ENCODE results near the gene RALGDS. TPM values are rescaled to one million over a fixed set of nuclear protein-coding genes. Genes with fewer than 3 reads are reported as not detected.
"Not testable (repeated sequence)": the region's sequence is repeated elsewhere in the genome, so short reads cannot be mapped to it uniquely, and the experiment has no call there.

Gene RALGDS
- total RNA-seq, 1 donor from 2014 or later: 78.8 TPM

DNA sequence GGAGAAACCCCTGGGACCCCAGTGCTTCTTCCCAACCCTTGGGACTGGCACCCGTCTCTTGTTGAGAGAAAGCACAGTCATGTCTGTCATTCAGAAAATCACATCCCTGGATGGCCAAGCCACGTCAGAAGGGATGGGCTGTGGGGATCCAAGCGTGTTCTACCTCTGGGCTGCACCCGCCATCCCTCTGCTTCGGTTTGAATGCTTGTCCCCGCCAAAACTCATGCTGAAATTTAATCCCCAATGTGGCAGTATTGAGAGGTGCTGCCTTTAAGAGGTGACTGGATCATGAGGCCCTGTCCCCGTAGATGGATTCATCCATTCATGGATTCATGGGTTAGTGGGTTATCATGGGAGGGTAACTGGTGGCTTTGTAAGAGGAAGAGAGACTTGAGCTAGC is 32.3 kb downstream of the RALGDS start:
- intact Hi-C loops (cut with micrococcal nuclease): no loop called here
- no peaks in the 10 kb centered on the region for H3K4me1 Mint-ChIP-seq (ENCODE audit: low read depth)
- no peaks in the 10 kb centered on the region for H3K36me3 Mint-ChIP-seq (ENCODE audit: low read depth)
- H3K27ac Mint-ChIP-seq: no peak overlapping the region
- no peaks in the 10 kb centered on the region for H3K27me3 Mint-ChIP-seq (ENCODE audit: low read depth)
- no peaks in the 10 kb centered on the region for H3K9me3 Mint-ChIP-seq
- H3K4me3 Mint-ChIP-seq (ENCODE audit: low read depth): no peak overlapping the region
- no peak for DNase-seq (ENCODE audit: low spot score)

DNA sequence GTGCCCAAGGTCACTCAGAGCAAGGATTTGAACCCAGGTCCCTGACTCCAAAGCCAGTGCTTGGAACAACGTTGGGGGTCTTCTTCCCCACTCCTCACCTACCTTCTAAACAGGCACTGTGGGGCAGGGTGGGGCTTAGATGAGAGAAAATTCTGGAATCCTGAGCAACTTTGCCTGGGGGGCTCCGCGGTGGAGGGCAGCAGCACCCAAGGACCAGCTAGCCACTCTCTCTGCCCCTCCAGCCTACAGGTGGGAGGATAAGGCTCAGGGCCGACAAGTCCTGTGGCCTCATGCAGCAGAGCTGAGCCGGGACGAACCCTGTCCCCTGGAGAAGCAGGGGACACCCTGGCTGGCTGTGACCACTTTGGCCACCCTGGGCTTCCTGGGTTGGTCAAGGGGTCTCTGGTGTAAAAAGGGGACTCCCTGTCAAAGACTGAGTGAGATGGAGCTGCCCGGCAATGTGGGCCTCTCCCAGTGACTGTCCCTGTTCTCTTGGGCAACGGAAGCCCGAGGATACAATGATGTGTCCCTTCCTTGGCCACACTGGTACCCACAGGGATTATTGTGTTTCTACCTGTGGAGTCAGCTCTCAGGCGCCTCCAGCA is 32.8 kb downstream of the RALGDS start:
- no peaks in the 10 kb centered on the region for H3K4me1 Mint-ChIP-seq (ENCODE audit: low read depth)
- no peaks in the 10 kb centered on the region for H3K27me3 Mint-ChIP-seq (ENCODE audit: low read depth)
- no peak overlapping the region for H3K4me3 Mint-ChIP-seq (ENCODE audit: low read depth)
- H3K27ac Mint-ChIP-seq: no peak overlapping the region
- H3K9me3 Mint-ChIP-seq: no peaks in the 10 kb centered on the region
- no peak for DNase-seq (ENCODE audit: low spot score)
- intact Hi-C loops (cut with micrococcal nuclease): no loop called here
- no peaks in the 10 kb centered on the region for H3K36me3 Mint-ChIP-seq (ENCODE audit: low read depth)

DNA sequence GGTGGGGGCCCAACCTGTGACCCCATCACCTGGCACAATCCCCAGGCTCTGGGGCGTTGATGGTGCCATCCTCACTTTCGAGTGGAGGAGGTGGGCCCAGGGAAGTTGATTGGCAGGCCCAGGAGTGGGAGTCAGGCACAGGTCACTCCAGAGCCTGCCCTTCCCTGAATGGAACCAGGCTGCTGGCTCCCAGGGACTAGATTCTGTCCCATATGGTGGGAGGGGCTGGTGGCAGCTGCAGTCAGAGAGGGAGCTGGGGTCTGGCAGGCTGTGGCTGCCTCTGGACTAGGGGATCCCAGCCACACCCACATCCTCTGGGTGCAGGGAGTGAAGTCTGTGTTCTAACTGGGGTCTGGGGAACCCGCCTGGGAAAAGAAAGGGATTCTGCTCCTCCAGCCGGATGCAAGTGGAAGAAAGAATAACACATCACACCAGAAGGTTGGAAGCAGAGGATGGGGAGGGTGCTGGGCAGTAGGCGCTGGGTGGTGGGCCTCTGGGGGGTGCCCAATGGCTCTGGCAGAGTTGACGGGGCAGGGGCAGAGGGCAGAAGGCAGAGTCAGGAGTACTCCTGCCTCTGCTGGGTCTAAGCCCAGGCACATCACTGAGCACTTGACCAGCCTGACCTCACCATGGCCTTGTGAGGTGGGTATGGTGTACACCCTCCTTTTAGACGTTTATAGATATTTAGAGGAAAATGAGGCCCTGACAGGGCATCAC is 33.5 kb downstream of the RALGDS start:
- Mint-ChIP-seq H3K36me3 (ENCODE audit: low read depth) (no peaks in the 10 kb centered on the region), H3K4me1 (ENCODE audit: low read depth) (no peaks in the 10 kb centered on the region), H3K27ac (no peak overlapping the region), H3K4me3 (ENCODE audit: low read depth) (no peak overlapping the region), H3K27me3 (ENCODE audit: low read depth) (no peaks in the 10 kb centered on the region), H3K9me3 (no peaks in the 10 kb centered on the region)
- no peak for DNase-seq (ENCODE audit: low spot score)
- intact Hi-C loops (cut with micrococcal nuclease): no loop called here

DNA sequence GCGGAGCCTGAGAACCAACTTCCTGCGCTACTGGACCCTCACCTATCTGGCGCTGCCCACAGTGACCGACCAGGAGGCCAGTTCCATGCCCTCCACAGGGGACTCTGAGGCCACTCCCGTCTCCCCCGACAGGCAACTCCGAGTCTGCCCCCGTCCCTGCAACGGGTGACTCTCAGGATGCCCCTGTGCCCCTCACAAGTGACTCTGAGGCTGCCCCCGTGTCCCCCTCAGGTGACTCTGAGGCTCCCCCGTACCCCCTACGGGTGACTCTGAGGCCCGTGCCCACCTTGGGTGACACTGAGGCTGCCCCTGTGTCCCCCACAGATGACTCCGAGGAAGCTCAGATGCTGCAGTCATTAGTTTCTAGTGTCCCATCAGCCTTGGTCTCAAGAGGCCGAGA is 34.1 kb downstream of the RALGDS start:
- H3K4me3 Mint-ChIP-seq (ENCODE audit: low read depth): no peak overlapping the region
- no peaks in the 10 kb centered on the region for H3K4me1 Mint-ChIP-seq (ENCODE audit: low read depth)
- H3K27ac Mint-ChIP-seq: no peak overlapping the region
- H3K27me3 Mint-ChIP-seq (ENCODE audit: low read depth): no peaks in the 10 kb centered on the region
- DNase-seq (ENCODE audit: low spot score): no peak
- H3K9me3 Mint-ChIP-seq: no peaks in the 10 kb centered on the region
- intact Hi-C loops (cut with micrococcal nuclease): no loop called here
- no peaks in the 10 kb centered on the region for H3K36me3 Mint-ChIP-seq (ENCODE audit: low read depth)

DNA sequence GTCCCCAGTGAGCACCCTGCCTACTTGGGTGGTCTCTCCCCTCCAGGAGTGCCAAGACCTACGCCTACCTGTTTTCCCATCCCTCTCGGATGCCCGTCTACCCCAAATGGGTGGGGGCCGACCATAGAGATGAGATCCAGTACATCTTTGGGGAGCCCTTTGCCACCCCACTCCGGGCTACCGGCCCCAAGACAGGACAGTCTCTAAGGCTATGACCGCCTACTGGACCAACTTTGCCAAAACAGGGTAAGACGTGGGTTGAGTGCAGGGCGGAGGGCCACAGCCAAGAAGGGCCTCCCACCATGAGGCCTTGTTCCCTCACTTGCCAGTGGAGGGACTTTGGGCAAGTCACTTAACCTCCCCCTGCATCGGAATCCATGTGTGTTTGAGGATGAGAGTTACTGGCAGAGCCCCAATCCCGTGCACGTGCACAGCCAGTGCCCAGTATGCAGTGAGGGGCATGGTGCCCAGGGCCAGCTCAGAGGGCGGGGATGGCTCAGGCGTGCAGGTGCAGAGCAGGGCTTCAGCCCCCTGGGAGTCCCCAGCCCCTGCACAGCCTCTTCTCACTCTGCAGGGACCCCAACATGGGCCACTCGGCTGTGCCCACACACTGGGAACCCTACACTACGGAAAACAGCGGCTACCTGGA is 34.7 kb downstream of the RALGDS start:
- H3K4me3 Mint-ChIP-seq (ENCODE audit: low read depth); H3K36me3 Mint-ChIP-seq (ENCODE audit: low read depth); H3K4me1 Mint-ChIP-seq (ENCODE audit: low read depth); H3K27ac Mint-ChIP-seq; H3K27me3 Mint-ChIP-seq (ENCODE audit: low read depth); DNase-seq (ENCODE audit: low spot score); H3K9me3 Mint-ChIP-seq; intact Hi-C loops (cut with micrococcal nuclease): not testable (repeated sequence)

DNA sequence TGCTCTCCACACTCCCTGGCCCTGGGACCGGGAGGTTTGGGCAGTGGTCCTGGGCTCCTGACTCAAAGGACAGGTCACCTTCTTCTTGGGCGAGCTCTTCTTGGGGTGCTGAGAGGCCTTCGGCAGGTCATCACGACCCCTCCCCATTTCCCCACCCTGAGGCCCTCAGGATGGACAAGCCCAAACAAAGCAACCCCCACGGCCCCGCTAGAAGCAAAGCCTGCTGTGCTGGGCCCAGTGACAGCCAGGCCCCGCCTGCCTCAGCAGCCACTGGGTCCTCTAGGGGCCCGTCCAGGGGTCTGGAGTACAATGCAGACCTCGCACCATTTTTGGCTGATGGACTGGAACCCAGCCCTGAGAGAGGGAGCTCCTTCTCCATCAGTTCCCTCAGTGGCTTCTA is 37.4 kb downstream of the RALGDS start:
- H3K36me3 Mint-ChIP-seq (ENCODE audit: low read depth); H3K9me3 Mint-ChIP-seq; H3K4me3 Mint-ChIP-seq (ENCODE audit: low read depth); H3K27me3 Mint-ChIP-seq (ENCODE audit: low read depth); H3K4me1 Mint-ChIP-seq (ENCODE audit: low read depth); H3K27ac Mint-ChIP-seq; intact Hi-C loops (cut with micrococcal nuclease); DNase-seq (ENCODE audit: low spot score): not testable (repeated sequence)

DNA sequence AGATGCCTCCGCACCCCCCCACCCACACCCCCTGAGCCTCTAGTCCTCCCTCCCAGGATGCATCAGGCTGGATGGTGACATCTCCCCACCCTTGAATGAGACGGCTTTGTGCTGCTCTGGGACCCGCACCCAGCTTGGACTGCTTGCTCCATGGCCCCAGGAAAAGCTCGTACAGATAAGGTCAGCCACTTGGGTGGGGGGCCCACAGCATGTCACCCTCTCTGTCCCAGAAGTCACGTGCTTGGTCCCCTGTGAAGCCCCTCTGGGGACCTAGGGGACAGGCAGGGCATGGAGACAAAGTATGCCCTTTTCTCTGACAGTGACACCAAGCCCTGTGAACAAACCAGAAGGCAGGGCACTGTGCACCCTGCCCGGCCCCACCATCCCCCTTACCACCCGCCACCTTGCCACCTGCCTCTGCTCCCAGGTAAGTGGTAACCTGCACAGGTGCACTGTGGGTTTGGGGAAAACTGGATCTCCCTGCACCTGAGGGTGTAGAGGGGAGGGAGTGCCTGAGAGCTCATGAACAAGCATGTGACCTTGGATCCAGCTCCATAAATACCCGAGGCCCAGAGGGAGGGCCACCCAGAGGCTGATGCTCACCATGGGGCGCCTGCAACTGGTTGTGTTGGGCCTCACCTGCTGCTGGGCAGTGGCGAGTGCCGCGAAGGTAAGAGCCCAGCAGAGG is 38.9 kb downstream of the RALGDS start:
- H3K4me3 Mint-ChIP-seq (ENCODE audit: low read depth); H3K9me3 Mint-ChIP-seq; H3K36me3 Mint-ChIP-seq (ENCODE audit: low read depth); DNase-seq (ENCODE audit: low spot score); H3K27ac Mint-ChIP-seq; H3K27me3 Mint-ChIP-seq (ENCODE audit: low read depth); H3K4me1 Mint-ChIP-seq (ENCODE audit: low read depth); intact Hi-C loops (cut with micrococcal nuclease): not testable (repeated sequence)

DNA sequence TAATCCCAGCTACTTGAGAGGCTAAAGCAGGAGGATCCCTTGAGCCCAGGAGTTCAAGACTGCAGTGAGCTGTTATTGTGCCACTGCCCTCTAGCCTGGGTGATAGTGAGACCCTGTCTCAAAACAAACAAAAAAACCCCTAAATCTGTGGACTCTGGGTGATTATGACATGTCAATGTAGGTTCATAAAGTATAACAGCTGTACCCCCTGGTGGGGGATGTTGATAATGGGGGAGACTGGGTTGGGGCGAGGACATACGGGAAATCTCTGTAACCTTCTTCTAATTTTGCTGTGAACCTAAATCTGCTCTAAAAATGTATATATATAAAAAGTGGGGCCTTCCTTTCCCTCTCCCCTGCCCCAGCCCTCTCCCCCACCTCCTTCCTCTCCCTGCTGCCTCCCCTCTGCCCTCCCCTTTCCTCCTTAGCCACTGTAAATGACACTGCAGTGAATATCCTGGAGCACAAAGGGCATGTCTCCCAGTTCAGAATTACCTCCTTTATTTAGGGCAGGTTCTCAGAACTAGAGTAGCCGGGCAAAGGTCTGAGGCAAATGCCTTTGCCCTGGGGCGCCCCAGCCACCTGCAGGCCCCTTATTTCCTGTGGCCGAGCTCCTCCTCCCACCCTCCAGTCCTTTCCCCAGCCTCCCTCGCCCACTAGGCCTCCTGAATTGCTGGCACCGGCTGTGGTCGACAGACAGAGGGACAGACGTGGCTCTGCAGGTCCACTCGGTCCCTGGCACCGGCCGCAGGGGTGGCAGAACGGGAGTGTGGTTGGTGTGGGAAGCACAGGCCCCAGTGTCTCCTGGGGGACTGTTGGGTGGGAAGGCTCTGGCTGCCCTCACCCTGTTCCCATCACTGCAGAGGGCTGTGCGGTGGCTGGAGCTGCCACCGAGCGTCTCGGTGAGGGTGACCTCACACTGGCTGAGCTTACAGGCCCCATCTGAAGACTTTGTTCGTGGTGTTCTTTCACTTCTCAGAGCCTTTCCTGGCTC is 40.0 kb downstream of the RALGDS start:
- H3K9me3 Mint-ChIP-seq; intact Hi-C loops (cut with micrococcal nuclease): not testable (repeated sequence)

DNA sequence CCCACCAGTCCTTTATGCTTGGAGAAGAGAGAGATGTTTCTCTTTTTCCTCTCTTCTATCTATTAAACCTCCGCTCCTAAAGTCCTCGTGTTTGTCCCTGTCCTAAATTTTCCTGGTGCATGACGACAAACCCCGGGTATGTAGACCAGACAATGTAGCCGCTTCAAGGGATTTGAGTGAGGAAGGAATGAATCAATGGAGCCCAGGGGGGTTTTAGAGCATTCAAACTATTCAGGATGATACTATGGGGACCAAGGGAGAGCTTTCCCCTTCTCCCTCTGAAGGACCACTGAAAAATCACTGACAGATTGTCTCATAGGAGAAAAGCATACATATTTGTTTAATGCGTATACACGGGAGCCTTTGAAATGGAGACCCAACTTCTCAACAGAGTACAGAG is 40.9 kb downstream of the RALGDS start:
- Mint-ChIP-seq H3K4me3 (ENCODE audit: low read depth) (no peak overlapping the region), H3K4me1 (ENCODE audit: low read depth) (no peaks in the 10 kb centered on the region), H3K27me3 (ENCODE audit: low read depth) (peaks cover 15% of the 10 kb centered on the region), H3K36me3 (ENCODE audit: low read depth) (no peaks in the 10 kb centered on the region), H3K9me3 (no peaks in the 10 kb centered on the region), H3K27ac (no peak overlapping the region)
- no peak for DNase-seq (ENCODE audit: low spot score)
- intact Hi-C loops (cut with micrococcal nuclease): no loop called here

More for the DNA sequence above, 40.0 kb downstream of the RALGDS start:
- DNase-seq (ENCODE audit: low spot score); H3K27me3 Mint-ChIP-seq (ENCODE audit: low read depth); H3K4me3 Mint-ChIP-seq (ENCODE audit: low read depth); H3K36me3 Mint-ChIP-seq (ENCODE audit: low read depth); H3K27ac Mint-ChIP-seq; H3K4me1 Mint-ChIP-seq (ENCODE audit: low read depth): not testable (repeated sequence)

DNA sequence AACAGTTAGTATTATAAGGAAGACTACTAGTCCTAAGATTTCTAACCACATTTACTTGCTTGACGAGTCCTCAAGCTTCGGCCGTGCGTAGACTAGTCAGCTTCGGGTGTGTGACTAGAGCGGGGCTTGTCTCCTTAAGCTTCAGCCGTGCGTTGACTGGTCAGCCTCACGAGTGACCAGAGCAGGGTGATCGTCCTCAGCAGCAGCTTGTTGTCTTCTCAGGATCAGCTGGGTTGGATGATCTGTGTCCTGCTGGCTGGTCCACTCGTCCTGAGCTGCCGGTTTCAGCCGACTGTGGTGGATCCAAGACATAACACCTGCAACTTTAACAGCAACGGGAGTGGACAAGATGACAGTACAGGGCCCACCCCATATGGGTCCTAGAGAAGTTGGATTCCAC is 42.6 kb downstream of the RALGDS start:
- no peak for DNase-seq (ENCODE audit: low spot score)
- Mint-ChIP-seq H3K36me3 (ENCODE audit: low read depth) (no peaks in the 10 kb centered on the region), H3K4me1 (ENCODE audit: low read depth) (no peaks in the 10 kb centered on the region), H3K27me3 (ENCODE audit: low read depth) (peaks cover 15% of the 10 kb centered on the region), H3K4me3 (ENCODE audit: low read depth) (no peak overlapping the region), H3K9me3 (no peaks in the 10 kb centered on the region), H3K27ac (no peak overlapping the region)
- intact Hi-C loops (cut with micrococcal nuclease): no loop called here

DNA sequence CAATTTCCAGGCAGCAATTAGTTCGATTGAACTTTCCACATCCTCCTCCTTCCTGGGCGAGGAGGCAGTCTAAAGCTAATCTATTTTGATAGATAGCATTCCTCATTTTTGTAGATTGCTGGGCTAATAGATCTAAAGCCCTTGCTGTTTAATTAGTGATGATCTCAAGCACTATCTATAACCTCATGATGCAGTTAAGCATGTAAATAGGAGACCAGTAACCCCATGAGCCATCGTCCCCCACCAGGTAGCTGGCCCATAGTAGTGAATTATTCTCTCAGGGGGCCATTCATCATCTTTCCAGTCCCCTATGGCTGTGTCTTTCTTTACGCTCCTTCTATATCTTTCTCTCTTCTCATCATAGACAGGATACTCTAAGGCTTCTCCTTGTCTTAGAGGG is 44.3 kb downstream of the RALGDS start:
- H3K4me1 Mint-ChIP-seq (ENCODE audit: low read depth): no peaks in the 10 kb centered on the region
- no peak overlapping the region for H3K27ac Mint-ChIP-seq
- intact Hi-C loops (cut with micrococcal nuclease): no loop called here
- H3K36me3 Mint-ChIP-seq (ENCODE audit: low read depth): no peaks in the 10 kb centered on the region
- H3K27me3 Mint-ChIP-seq (ENCODE audit: low read depth): peaks cover 15% of the 10 kb centered on the region
- no peak overlapping the region for H3K4me3 Mint-ChIP-seq (ENCODE audit: low read depth)
- DNase-seq (ENCODE audit: low spot score): no peak
- no peaks in the 10 kb centered on the region for H3K9me3 Mint-ChIP-seq

DNA sequence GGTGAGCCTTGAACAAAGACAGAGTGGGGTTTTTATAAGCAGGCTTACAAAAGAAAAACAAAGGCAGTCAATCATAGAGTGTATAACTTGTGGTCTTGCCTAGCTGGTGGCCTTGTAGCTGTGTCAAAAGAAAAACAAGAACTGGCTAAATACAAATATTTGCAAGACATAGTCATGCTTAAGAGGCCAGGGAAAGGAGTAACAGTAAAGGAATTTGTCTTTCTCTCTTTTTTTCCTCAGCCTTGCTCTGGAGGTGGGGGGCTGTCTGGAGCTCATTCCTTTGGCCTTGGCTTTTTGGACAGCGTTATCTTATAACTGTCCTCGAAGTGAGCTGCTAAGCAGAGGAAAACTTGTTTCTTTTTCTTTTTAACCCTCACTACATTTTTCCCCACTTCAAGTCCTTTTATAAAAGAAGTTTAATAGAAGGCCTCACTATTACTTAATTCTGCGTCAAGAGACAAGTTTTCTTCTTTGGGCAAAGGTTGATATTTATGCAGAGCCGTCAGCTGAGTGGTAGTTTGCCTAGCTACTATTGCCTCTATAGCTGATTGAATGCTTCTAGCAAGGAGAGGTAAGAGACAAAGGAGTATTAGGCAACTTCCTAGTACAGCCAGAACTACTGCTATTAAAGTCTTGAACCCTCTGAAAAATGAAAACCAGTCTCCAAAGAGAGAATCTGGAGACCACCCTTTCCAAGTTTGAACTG is 45.0 kb downstream of the RALGDS start:
- no peak overlapping the region for H3K27ac Mint-ChIP-seq
- H3K4me3 Mint-ChIP-seq (ENCODE audit: low read depth): no peak overlapping the region
- H3K9me3 Mint-ChIP-seq: no peaks in the 10 kb centered on the region

More for the DNA sequence above, 45.0 kb downstream of the RALGDS start:
- intact Hi-C loops (cut with micrococcal nuclease): no loop called here
- Mint-ChIP-seq H3K27me3 (ENCODE audit: low read depth) (peaks cover 15% of the 10 kb centered on the region), H3K36me3 (ENCODE audit: low read depth) (no peaks in the 10 kb centered on the region), H3K4me1 (ENCODE audit: low read depth) (no peaks in the 10 kb centered on the region)
- DNase-seq (ENCODE audit: low spot score): no peak
